ENCODE results near the gene SRRM5. TPM values are rescaled to one million over a fixed set of nuclear protein-coding genes. Genes with fewer than 3 reads are reported as not detected.
A peak's percentile ranks its signal among the peaks of the same experiment; 100 is the strongest.
"Not testable (repeated sequence)": the region's sequence is repeated elsewhere in the genome, so short reads cannot be mapped to it uniquely, and the experiment has no call there.

Gene SRRM5
- total RNA-seq, 2 experiments from 2014 or later, result 0.28 to 0.45 TPM

DNA sequence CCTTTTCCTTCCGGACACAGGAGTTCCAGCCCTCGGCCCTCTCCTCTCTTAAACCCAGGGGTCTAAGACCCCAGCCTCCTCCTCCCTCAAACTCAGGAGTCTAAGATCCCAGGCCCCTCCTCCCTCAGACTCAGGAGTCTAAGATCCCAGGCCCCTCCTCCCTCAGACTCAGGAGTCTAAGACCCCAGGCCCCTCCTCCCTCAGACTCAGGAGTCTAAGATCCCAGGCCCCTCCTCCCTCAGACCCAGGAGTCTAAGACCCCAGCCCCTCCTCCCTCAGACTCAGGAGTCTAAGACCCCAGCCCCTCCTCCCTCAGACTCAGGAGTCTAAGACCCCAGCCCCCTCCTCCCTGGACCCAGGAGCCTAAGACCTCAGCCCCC, 23.7 kb downstream of the SRRM5 start:
- CTCF ChIA-PET, result interaction anchor here (0.6 to 0.8 kb wide), 2 partner anchors 12 to 33 kb away, joined by 3 to 4 read pairs; no protein-coding TSS in a partner anchor
- H3K27me3 Mint-ChIP-seq, result peaks cover 40% of the 10 kb centered on the region
- H3K4me1 Mint-ChIP-seq; H3K4me3 Mint-ChIP-seq; H3K27ac Mint-ChIP-seq; H3K9me3 Mint-ChIP-seq; DNase-seq; H3K36me3 Mint-ChIP-seq (ENCODE audit: low read depth); POLR2A ChIA-PET: not testable (repeated sequence)

GRCh38 chr19:43636121-43636683, 24.3 kb downstream of the SRRM5 start:
- Mint-ChIP-seq H3K27me3 (peaks cover 44% of the 10 kb centered on the region), H3K36me3 (ENCODE audit: low read depth) (no peaks in the 10 kb centered on the region)

GRCh38 chr19:43638214-43638994, 26.5 kb downstream of the SRRM5 start:
- no peak for DNase-seq
- CTCF ChIA-PET, result interaction anchor here (1.3 kb wide), 2 partner anchors 83 to 119 kb away, joined by 3 to 4 read pairs; no protein-coding TSS in a partner anchor
- H3K9me3 Mint-ChIP-seq, result no peaks in the 10 kb centered on the region
- peak overlapping the region; percentile 68 for H3K4me3 Mint-ChIP-seq
- H3K4me1 Mint-ChIP-seq, result peaks cover 14% of the 10 kb centered on the region
- no peak overlapping the region for H3K27ac Mint-ChIP-seq
- H3K27me3 Mint-ChIP-seq, result peaks cover 45% of the 10 kb centered on the region
- POLR2A ChIA-PET, result no interaction called here
- no peaks in the 10 kb centered on the region for H3K36me3 Mint-ChIP-seq (ENCODE audit: low read depth)

More at GRCh38 chr19:43636121-43636683, 24.3 kb downstream of the SRRM5 start:
- POLR2A ChIA-PET, result no interaction called here
- peaks cover 12% of the 10 kb centered on the region for H3K4me1 Mint-ChIP-seq
- H3K4me3 Mint-ChIP-seq, result no peak overlapping the region
- no peaks in the 10 kb centered on the region for H3K9me3 Mint-ChIP-seq
- no peak overlapping the region for H3K27ac Mint-ChIP-seq
- CTCF ChIA-PET, result interaction anchor here (0.6 kb wide), 1 partner anchor 32 kb away, joined by 4 read pairs; no protein-coding TSS in a partner anchor
- no peak for DNase-seq

GRCh38 chr19:43638995-43639518, 27.2 kb downstream of the SRRM5 start:
- H3K4me1 Mint-ChIP-seq, result peaks cover 14% of the 10 kb centered on the region
- H3K36me3 Mint-ChIP-seq (ENCODE audit: low read depth), result no peaks in the 10 kb centered on the region
- CTCF ChIA-PET, result no interaction called here

DNA sequence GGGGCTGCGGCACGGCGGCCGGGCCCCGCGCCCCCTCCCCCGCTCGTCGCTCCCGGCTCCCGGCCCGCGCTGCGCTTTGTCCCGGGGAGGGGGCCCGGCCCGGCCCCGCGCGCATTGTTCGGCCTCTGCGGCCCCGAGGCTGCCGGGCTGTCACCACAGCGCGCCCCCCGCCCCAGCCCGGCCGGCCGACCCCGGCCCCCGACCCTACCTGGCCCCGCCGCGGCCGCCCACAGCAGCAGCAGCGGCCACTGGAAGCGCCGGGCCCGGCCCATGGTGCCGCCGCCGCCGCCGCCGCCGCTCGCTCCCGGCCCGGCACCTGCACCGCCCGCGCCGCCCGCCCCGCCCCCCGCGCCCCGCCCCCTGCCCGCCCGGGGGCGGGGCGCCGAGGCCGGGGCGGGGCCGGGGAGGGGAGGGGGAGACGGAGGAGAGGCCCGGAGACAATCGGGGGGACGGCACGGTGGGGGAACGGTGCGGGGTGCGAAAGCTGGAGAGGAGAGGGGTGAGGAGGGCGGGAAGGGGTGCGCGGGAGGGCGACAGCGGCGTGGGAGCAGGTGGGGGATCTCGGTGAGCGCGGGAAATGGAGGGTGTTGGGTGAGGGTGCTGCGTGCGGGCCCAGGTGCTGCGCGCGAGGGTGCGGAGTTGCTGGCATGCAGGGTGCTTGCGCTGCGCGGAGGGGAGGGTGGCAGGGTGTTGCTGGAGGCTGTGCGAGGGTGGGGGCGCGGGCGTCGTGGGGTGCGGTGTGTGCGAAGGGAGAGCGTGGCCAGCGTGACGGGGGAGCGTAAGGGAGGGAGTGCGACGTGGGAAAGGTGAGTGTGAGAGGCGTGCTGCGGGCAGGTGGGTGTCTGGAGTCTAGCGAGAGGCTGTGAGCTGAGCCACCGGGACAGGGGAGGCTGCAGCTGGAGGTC, 27.9 kb downstream of the SRRM5 start, which contains the start of gene CADM4:
Gene CADM4, minus strand, starts transcription at position 332 of the 905 bp plus-strand sequence. Its CDS starts 60 bp downstream, at position 272.
- ChIA-PET CTCF (interaction anchor here (1.5 kb wide), 1 partner anchor 28 kb away, joined by 3 read pairs; no protein-coding TSS in a partner anchor), POLR2A (interaction anchor here (1.1 kb wide), 1 partner anchor 14 kb away, joined by 3 read pairs; no protein-coding TSS in a partner anchor)
- Mint-ChIP-seq H3K9me3 (no peaks in the 10 kb centered on the region), H3K4me3 (peak within 1 kb of the TSS; percentile 68), H3K4me1 (peaks cover 14% of the 10 kb centered on the region), H3K27me3 (peaks cover 46% of the 10 kb centered on the region), H3K27ac (no peak within 1 kb of the TSS), H3K36me3 (ENCODE audit: low read depth) (no peaks in the 10 kb centered on the region)
- DNase-seq, result peak; percentile 47

More at GRCh38 chr19:43638995-43639518, 27.2 kb downstream of the SRRM5 start:
- Mint-ChIP-seq H3K4me3 (peak overlapping the region; percentile 68), H3K27me3 (peaks cover 43% of the 10 kb centered on the region), H3K9me3 (no peaks in the 10 kb centered on the region), H3K27ac (no peak overlapping the region)
- POLR2A ChIA-PET, result no interaction called here
- no peak for DNase-seq

GRCh38 chr19:43640424-43640757, 28.5 kb downstream of the SRRM5 start:
- no peak overlapping the region for H3K27ac Mint-ChIP-seq
- ChIA-PET POLR2A (interaction anchor here (1.1 kb wide), 1 partner anchor 14 kb away, joined by 3 read pairs; no protein-coding TSS in a partner anchor), CTCF (interaction anchor here (1.5 to 1.9 kb wide), 2 partner anchors 12 to 28 kb away, joined by 3 to 5 read pairs; no protein-coding TSS in a partner anchor)
- no peaks in the 10 kb centered on the region for H3K9me3 Mint-ChIP-seq
- DNase-seq, result no peak
- H3K36me3 Mint-ChIP-seq (ENCODE audit: low read depth), result no peaks in the 10 kb centered on the region
- H3K4me3 Mint-ChIP-seq, result peak overlapping the region; percentile 66
- peaks cover 43% of the 10 kb centered on the region for H3K27me3 Mint-ChIP-seq
- peaks cover 14% of the 10 kb centered on the region for H3K4me1 Mint-ChIP-seq

- peaks cover 4% of the 10 kb centered on the region for H3K36me3 Mint-ChIP-seq (ENCODE audit: low read depth)
- CTCF ChIA-PET, result interaction anchor here (0.9 to 1.9 kb wide), 3 partner anchors 11 to 209 kb away, joined by 3 to 5 read pairs (median 3); no protein-coding TSS in a partner anchor
- H3K27ac Mint-ChIP-seq, result no peak overlapping the region
- peak overlapping the region; percentile 24 for H3K4me3 Mint-ChIP-seq
- no peak for DNase-seq
- peaks cover 14% of the 10 kb centered on the region for H3K4me1 Mint-ChIP-seq
- peaks cover 42% of the 10 kb centered on the region for H3K27me3 Mint-ChIP-seq
- POLR2A ChIA-PET, result interaction anchor here (1.1 kb wide), 1 partner anchor 15 kb away, joined by 3 read pairs; no protein-coding TSS in a partner anchor
- H3K9me3 Mint-ChIP-seq, result no peaks in the 10 kb centered on the region
Observed at GRCh38 chr19:43641333-43641732, 29.4 kb downstream of the SRRM5 start.

- H3K9me3 Mint-ChIP-seq, result no peaks in the 10 kb centered on the region
- POLR2A ChIA-PET, result no interaction called here
Observed at GRCh38 chr19:43642531-43642930, 30.6 kb downstream of the SRRM5 start.

GRCh38 chr19:43643326-43643725, 31.4 kb downstream of the SRRM5 start:
- POLR2A ChIA-PET, result no interaction called here
- Mint-ChIP-seq H3K27me3 (peaks cover 28% of the 10 kb centered on the region), H3K4me1 (peaks cover 14% of the 10 kb centered on the region), H3K27ac (no peak overlapping the region), H3K36me3 (ENCODE audit: low read depth) (peaks cover 20% of the 10 kb centered on the region), H3K9me3 (no peaks in the 10 kb centered on the region), H3K4me3 (no peak overlapping the region)
- CTCF ChIA-PET, result interaction anchor here (0.8 kb wide), 1 partner anchor 88 kb away, joined by 3 read pairs; no protein-coding TSS in a partner anchor
- DNase-seq, result no peak

More at GRCh38 chr19:43642531-43642930, 30.6 kb downstream of the SRRM5 start:
- Mint-ChIP-seq H3K4me3 (no peak overlapping the region), H3K27me3 (peaks cover 34% of the 10 kb centered on the region), H3K4me1 (peaks cover 14% of the 10 kb centered on the region), H3K36me3 (ENCODE audit: low read depth) (peaks cover 14% of the 10 kb centered on the region), H3K27ac (no peak overlapping the region)
- DNase-seq, result no peak
- CTCF ChIA-PET, result no interaction called here

GRCh38 chr19:43644181-43644580, 32.3 kb downstream of the SRRM5 start:
- ChIA-PET POLR2A (no interaction called here), CTCF (no interaction called here)
- Mint-ChIP-seq H3K27ac (no peak overlapping the region), H3K4me3 (no peak overlapping the region), H3K36me3 (ENCODE audit: low read depth) (peaks cover 24% of the 10 kb centered on the region), H3K9me3 (no peaks in the 10 kb centered on the region), H3K4me1 (peaks cover 9% of the 10 kb centered on the region), H3K27me3 (peaks cover 19% of the 10 kb centered on the region)
- no peak for DNase-seq

DNA sequence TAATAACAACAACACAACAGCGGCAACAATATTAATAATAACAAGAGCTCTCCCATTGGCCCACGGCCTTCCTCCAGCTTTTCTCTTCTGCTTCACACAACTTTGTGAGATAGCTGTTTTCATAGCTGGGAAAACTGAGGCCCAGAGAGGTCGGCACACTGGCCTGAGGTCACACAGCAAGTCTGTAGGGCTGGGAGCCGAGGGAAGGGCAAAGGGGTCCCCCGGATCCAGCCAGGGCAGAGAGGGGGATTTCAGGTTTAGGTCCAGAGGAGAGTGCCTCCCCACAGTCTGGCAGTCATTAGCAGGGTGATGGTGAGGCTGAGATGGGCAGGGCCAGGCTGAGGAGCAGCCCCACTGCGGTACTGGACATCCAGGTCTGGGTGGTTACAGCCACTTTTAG, 36.7 kb downstream of the SRRM5 start:
- Mint-ChIP-seq H3K4me1 (peaks cover 4% of the 10 kb centered on the region), H3K27ac (no peak overlapping the region), H3K27me3 (peaks cover 2% of the 10 kb centered on the region), H3K36me3 (ENCODE audit: low read depth) (peaks cover 38% of the 10 kb centered on the region), H3K4me3 (no peak overlapping the region), H3K9me3 (no peaks in the 10 kb centered on the region)
- ChIA-PET CTCF (no interaction called here), POLR2A (no interaction called here)
- no peak for DNase-seq

GRCh38 chr19:43649514-43649913, 37.6 kb downstream of the SRRM5 start:
- no peak overlapping the region for H3K4me3 Mint-ChIP-seq
- peaks cover 44% of the 10 kb centered on the region for H3K36me3 Mint-ChIP-seq (ENCODE audit: low read depth)
- CTCF ChIA-PET, result interaction anchor here (1.3 kb wide), 1 partner anchor 19 kb away, joined by 4 read pairs; no protein-coding TSS in a partner anchor
- POLR2A ChIA-PET, result no interaction called here
- H3K27ac Mint-ChIP-seq, result no peak overlapping the region
- peaks cover 4% of the 10 kb centered on the region for H3K4me1 Mint-ChIP-seq
- DNase-seq, result no peak
- no peaks in the 10 kb centered on the region for H3K9me3 Mint-ChIP-seq
- H3K27me3 Mint-ChIP-seq, result no peaks in the 10 kb centered on the region

All from activated CD4-positive, alpha-beta memory T cell treated with anti-CD3 and anti-CD28 coated beads, Interleukin-2, amount 10 ng/mL, durations not matched to agents 7 days and 5 days (primary cell).